Limb (tissue), 2 donors: ENCODE results near the gene VMP1.
A peak's percentile ranks its signal among the peaks of the same experiment; 100 is the strongest.
"Not testable (repeated sequence)": the region's sequence is repeated elsewhere in the genome, so short reads cannot be mapped to it uniquely, and the experiment has no call there.

Experiments
- DNase-seq, 2 donors: peaks; one replicate each; pipeline ENCODE4 v3.0.0-alpha.2; 2016; ENCODE audit errors: extremely low spot score in 2 of 2

The VMP1 gene

DNA sequence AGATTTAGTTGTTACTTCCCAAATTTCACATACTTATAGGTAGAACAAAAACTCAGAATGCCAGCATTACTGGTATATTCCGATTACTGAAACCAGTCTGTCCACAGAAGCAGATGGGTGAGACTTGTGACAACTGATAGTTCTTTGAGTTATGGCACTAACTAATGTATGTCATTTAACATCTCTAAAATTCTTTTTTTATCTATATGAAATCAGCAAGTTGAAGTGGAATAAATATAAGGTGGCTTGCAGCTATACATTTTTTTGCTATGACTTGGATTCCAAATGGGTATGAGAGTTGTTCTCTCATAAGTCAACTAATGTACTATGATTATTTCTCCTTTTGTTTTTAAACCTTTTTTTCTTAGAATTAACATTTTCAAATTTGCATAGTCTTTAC is 69.1 kb downstream of the VMP1 start:
- DNase-seq = no peak

DNA sequence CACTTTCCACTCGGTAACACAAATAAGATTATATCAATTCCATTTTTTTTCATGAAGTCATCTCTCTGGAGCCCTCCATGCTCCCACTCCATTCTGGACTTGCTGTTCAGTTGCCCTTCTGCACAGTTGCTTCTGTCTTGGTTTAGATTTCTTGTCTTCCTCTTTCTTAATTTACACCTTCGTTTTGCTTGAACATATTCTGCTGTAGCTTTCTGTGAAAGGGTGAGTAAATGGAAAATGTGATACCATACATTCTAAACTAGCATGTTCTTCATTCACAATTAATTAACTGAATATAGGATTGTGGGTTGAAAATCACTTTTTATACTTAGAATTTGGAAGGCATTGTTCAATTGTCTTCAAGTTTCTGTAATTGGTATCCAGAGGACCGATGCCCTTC is 69.6 kb downstream of the VMP1 start:
- no peak for DNase-seq

DNA sequence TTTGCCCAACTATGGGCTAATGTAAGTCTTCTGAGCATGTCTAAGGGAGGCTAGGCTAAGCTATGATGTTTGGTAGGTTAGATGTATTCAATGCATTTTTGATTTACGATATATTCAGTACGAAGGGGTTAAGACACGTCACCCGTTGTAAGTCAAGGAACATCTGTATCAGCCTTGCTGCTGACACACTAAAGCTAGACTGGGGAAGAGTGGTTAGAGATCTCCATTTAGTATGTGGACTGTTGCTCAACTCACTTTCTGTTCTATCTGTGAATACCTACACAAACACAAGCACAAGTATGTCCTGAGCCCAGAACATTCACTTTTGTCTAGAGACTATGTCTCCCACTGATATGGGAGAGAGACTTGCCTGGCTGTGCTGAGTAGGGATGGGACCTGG is 71.5 kb downstream of the VMP1 start:
- no peak for DNase-seq

DNA sequence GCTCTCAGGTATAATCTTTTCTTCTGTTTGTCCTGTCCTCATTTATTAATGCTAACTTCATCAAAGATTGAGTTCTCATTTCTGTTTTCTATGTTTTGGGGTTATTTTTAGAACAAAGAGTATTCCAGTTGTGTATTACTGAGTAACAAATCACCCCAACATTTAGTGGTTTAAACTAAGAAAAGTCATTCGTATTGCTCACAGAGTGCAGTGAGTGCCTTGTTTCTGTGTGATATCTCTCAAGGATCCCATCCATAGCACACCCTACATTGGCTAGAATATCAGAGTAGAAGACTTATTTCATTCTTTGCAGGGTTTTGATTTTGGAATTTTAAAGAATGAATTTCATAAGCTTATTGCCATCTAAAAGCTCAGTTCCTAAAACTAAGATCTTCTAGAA is 72.1 kb downstream of the VMP1 start:
- DNase-seq = no peak

DNA sequence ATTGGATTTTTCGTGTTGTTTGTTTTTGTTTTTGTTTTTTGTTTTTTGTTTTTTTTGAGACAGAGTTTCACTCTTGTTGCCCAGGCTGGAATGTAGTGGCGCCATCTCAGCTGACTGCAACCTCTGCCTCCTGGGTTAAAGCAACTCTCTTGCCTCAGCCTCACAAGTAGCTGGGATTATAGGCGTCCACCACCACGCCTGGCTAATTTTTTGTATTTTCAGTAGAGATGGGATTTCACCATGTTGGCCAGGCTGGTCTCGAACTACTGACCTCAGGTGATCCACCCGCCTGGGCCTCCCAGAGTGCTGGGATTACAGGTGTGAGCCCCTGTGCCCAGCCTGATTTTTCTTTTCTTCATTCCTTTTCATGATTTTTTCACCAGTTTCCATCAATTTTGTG is 73.1 kb downstream of the VMP1 start:
- not testable (repeated sequence) for DNase-seq

DNA sequence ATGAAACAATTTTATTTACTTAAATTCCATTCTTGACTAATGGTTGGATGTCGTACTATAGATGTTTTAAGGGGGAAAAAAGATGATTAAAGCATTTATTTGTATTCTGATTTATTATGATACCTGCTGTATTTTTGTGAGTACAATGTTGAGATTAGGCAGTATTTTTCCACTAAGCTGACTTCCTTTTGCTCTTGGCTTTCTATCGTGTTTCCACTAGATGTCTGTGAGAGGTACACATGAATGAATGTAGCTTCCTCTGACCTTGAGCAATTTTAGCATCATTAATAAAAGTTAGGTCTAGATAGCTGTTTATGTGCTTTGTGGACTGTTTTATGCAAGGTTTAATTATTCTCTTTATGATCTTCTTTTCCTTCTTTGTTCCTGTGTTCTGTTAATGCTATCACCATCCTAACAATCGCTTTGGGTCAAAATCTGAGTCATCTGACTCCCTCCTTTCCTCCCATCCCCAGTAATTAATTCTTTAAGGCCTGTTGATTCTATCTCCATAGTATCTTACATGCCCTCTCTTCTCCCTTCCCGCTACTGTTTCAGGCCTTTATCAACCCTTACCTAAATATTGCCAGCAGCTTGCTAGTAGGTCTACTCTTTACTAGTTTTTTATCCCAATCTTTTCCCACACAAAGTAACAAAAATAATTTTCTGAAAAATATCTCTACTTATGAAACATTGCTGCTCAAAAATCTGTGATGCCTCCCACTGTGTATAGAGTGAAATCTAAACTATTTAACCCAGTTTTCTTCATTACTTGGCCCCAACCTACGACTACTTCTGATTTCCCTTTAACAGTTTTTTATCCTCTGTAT is 76.0 kb downstream of the VMP1 start:
- no peak for DNase-seq

DNA sequence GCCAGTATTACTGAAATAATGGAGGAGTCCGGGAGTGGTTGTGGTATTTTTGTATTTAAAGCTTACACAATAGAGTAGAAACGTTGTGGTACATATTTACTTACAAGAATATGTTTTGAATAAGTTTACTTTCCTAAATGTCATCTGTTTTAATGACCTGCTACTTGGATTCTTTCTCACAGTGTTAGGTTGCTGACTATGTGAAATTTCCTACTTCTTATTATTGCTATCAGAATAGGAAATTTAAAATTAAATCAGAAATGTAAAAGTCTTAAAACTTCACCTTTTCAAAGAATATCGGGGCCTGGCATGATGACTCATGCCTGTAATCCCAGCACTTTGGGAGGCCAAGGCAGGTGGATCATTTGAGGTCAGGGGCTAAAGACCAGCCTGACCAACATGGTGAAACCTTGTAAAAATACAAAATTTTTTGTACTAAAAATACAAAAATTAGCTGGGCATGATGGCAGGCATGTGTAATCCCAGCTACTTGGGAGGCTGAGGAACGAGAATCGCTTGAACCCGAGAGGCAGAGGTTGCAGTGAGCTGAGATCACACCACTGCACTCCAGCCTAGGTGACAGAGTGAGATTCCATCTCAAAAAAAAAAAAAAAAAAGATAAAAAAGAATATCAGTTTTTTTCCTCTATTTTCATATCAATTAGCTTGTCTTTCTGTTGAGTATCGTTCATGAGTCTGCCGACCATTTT is 77.8 kb downstream of the VMP1 start:
- no peak for DNase-seq

DNA sequence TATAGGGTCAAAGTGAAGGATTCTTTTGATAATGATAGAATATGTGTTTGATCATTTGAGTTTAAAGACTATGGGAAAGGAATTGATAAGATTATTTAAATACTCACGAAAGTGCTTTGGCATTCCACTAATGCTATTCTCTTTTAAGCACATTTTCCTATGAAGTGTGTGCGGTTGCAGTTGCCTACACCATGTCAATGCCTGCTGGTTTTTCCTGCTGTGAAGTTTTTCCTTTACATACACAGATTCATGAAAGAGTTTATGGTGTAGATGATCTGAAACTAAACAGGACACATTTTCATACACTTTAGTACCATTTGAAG is 78.7 kb downstream of the VMP1 start:
- DNase-seq = no peak

DNA sequence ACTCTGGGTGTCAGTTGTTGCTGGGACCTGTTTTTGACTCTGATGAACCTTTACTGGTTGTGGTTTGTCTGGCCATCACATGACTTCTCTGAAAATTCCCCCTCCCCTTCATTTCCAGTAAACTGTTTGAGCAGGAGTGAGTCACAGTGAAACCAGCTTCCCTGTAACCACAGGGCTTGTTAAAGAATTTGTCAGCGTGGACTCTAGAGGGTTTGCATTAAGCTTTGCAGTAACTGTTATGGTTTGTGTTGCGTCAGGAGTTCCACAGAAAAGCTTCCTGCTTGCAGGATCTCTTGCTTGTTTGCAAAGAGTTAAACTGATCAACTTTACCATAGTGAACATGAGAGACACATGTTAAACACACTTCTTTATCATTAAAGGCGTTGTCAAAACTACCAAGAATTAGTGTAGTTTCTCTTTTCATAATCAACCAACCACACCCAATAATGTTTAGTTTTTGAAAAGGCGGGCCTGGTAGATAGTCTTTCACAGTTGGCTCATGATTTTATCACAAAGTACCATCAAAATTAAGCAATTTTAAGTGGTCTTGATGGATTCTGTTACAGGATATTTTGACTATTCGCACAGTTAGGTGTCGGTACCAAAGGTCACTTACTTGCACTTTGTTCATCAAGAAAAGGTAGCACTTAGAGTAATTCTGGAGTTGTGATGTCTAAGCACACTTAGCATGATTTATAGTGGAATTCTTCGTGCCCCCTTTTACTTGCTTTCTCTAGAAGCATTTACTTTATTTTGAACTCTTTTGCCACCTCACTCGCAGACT is 79.3 kb downstream of the VMP1 start:
- DNase-seq = peak; percentile 43 to 73

DNA sequence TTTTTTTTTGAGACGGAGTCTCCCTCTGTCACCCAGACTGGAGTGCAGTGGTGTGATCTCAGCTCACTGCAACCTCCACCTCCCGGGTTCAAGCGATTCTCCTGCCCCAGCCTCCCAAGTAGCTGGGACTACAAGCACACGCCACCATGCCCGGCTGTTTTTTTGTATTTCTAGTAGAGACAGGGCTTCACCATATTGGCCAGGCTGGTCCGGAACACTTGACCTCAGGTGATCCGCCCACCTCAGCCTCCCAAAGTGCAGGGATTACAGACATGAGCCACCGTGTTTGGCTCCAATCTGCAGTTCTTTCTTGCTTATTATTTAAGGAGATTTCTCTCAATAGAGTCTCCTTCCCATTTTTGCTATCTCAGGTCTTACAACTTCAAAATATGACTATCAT is 82.4 kb downstream of the VMP1 start:
- not testable (repeated sequence) for DNase-seq

DNA sequence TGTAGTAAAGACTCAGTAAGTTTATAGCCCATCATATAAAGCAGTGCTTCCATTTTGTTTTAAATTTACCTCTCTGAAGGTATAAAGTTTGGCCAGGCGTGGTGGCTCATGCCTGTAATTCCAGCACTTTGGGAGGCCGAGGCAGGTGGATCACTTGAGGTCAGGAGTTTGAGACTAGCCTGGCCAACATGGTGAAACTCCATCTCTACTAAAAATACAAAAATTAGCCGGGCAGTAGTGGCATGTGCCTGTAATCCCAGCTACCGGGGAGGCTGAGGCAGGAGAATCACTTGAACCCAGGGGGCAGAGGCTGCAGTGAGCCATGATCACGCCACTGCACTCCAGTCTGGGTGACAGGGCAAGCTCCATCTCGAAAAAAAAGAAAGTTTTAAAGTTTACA is 83.0 kb downstream of the VMP1 start:
- DNase-seq = not testable (repeated sequence)

DNA sequence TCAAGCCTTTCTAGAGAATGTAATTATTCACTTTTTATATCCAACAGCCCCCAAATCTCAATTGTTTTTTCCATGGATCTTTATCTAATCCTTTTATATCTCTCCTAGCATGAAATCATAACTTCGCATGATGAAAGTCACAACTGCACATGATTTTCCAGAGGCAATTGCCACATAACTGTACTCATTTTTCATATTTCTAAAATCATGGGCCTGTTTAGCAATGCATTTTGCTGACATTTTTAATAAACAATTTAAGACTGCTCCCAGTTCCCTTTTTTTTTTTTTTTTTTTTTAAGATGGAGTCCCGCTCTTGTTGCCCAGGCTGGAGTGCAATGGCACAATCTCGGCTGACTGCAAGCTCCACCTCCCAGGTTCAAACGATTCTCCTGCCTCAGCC is 83.5 kb downstream of the VMP1 start:
- DNase-seq = no peak

DNA sequence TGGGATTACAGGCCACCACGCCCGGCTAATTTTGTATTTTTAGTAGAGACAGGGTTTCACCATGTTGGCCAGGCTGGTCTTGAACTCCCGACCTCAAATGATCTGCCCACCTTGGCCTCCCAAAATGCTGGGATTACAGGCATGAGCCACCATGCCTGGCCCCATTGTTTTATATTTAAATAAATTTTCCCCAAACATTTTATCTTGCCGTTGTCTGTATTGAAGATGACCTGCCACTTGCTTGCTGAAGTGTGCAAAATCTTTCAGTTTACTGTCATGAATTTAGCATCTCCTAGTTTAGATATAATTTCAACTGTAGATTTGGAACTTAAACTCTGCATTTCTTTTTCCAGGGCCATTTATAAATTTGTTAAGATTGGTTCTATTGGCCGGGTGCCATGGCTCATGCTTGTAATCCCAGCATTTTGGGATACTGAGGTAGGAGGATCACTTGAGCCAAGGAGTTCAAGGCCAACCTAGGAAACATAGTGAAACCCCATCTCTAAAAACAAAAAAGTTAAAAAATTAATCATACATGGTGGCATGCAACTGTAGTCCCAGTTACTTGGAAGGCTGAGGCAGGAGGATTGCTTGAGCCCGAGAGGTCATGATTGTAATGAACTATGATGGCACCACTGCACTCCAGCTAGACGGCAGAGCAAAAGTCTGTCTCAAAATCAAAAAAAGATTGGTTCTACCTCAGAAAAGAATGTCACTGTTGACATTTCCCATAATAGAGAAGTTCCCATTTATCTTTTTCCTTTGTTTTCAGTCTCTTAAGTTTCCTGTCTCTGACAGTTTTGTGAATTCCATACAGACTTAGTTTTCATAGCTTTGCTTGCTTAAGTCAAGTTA is 84.4 kb downstream of the VMP1 start:
- no peak for DNase-seq

DNA sequence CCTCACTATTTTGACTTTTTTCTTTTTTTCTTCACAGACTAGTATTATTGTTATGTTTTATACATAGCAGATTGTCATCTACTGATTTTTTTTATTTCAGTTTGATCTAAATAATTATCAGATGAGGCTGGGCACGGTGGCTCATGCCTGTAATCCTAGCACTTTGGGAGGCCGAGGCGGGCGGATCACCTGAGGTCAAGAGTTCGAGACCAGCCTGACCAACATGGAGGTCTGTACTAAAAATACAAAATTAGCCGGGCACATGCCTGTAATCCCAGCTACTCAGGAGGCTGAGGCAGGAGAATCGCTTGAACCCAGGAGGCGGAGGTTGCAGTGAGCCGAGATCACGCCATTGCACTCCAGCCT is 85.0 kb downstream of the VMP1 start:
- DNase-seq = not testable (repeated sequence)

DNA sequence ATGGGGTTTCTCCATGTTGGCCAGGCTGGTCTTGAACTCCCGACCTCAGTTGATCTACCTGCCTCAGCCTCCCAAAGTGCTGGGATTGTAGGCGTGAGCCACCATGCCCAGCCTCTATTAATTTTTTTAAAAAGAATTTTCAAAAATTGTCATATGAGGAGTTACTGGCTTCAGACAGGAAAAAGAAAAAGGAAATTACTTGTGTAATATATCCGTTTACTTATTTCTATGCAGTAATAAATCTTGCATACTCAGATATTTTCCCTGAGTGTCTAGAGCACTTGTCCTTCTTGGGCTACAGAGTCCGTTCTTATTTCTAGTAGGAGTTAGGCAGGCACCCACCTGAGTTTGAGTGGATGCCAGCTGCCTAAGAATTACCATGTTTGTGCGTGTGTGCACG is 85.8 kb downstream of the VMP1 start:
- DNase-seq = no peak

DNA sequence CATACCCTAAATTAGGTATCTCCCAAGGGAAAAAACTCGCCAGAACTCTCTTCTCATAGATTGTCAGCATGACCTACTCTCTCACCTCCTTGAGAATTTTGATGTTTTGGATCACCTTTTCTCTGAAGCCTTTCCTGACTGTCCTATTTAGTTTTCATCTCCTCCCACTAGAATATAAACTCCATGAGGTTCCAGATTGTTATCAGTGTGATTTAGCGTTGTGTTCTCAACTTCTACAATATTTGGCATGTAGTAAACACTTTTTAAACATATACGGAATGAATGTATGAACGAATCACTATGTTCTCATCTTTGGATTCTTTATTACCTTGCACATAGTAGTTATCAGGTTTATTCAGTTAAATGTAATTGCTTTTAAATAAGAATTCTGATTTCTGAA is 88.7 kb downstream of the VMP1 start:
- DNase-seq = no peak

DNA sequence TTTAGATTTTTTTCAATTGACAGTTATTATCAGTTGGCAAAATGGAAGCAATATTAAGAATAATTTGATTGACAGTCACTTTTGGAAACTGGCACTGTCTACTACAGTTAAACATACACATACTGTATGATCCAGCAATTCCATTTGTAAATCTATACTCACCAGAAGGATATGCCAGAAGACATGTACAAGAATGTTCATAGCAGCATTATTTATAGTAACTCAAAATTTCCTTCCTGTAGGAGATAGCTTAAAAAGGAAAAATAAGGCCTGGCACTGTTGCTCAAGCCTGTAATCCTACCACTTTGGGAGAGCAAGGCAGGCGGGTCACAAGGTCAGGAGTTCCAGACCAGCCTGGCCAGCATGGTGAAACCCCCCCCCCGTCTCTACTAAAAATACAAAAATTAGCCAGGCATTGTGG is 89.3 kb downstream of the VMP1 start:
- no peak for DNase-seq

DNA sequence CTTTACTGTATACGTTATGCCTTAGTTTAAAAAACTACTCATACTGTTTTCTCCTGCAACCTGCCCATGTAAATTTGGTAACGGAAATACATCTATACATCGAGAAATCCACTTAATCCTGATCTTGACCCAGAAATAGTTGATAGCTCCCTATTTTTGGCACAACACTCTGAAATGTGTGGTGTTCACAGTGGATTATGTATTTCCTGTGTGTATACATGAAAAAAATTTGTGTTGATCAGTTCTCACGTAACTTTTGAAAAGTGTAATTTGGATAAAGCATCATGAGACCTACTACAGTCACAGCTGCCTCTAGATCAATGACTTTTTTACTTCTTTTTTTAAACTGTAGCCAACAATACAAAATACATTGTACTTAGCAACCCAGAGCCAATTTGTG is 90.7 kb downstream of the VMP1 start:
- DNase-seq = no peak

DNA sequence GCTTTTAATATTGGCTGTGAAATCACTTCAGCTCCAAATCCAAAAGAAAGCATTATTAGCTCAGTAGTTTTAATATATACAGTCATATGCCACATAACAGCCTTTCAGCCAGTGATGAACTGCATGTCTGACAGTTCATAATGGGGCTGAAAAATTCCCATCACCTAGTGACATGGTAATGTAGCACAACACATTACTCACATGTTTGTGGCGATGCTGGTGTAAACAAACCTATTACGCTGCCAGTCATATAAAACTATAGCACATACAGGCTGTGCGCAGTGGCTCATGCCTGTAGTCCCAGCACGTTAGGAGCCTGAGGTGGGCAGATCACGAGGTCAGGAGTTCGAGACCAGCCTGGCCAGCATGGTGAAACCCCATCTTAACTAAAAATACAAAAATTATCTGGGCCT is 93.1 kb downstream of the VMP1 start:
- no peak for DNase-seq

DNA sequence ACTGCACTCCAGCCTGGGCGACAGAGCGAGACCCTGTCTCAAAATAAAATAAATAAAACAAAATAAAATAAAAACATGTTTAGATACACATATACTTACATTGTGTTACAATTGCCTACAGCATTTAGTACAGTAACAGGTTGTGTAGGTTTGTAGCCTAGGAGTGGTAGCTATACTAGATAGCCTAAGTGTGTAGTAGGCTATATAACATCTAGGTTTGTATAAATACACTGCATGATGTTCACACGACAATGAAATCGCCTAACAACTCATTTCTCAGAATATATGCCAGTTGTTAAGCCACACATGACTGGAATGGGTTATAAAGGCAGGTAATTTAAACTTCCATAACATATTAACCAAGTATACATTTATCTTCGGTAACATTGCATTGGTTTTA is 94.7 kb downstream of the VMP1 start:
- DNase-seq = no peak

DNA sequence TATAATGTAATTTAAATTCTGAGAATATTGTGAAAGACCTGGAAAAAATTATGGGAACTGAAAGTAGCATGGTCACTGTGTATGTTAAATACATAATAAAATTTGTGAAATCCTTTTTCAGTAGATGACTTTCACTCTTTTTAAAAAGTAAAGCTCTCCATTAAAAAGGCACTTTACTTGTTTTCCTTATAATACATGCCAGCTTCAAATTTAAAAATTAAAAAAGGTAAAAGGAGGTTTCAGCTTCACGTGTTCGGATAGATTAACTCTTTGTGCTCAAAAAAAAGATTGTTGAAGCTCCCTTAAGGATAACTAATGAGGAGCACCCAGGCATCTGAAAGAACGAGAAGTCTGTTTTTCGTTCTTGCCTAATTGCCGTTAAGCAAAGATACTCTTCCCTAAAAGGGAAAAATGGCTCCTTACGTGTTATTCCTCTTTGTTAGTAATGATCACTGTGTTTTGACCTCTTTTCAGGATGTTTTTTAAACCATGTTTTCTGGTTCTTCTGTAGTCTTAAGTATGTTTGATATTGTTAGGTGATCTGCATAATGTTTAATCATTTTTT is 97.5 kb downstream of the VMP1 start:
- DNase-seq = no peak
